HG03460 (cell line): ENCODE data around the gene POLR2H.
A peak's percentile ranks its signal among the peaks of the same experiment; 100 is the strongest.

ENCODE experiments used
- ATAC-seq: cut with Tn5 transposase; IDR thresholded peaks from one replicate; pipeline ENCODE4 v1.9.1; 2021; ENCODE audit not compliant: unreplicated experiment

POLR2H gene

GRCh38 chr3:184361532-184361931 lies at the start of gene POLR2H, which contains the start of gene CLCN2:
POLR2H (plus strand) TSS chr3:184361710; CDS start chr3:184363493, 1,783 bp downstream.
CLCN2 (minus strand) TSS chr3:184361605; CDS start chr3:184361479, 126 bp downstream.
- ATAC-seq: peak; percentile 33

DNA sequence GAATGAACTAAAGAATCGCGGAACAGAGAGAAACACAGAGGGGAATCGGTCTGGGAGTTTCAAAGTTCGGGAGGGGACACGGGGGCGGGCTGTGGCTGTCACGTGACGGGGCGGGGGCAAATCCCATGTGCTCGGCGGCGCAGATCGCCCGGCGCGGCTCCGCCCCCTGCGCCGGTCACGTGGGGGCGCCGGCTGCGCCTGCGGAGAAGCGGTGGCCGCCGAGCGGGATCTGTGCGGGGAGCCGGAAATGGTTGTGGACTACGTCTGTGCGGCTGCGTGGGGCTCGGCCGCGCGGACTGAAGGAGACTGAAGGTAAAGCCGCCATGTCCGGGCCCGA lies 47.2 kb upstream of the POLR2H start, which contains the start of gene EIF4G1:
TSS of gene EIF4G1 (plus strand) at position 244 of the 337 bp plus-strand sequence. CDS start 1,191 bp downstream, outside the sequence.
- ATAC-seq: peak; percentile 86

GRCh38 chr3:184314700-184315542 lies 46.6 kb upstream of the POLR2H start:
- ATAC-seq: peak; percentile 33

DNA sequence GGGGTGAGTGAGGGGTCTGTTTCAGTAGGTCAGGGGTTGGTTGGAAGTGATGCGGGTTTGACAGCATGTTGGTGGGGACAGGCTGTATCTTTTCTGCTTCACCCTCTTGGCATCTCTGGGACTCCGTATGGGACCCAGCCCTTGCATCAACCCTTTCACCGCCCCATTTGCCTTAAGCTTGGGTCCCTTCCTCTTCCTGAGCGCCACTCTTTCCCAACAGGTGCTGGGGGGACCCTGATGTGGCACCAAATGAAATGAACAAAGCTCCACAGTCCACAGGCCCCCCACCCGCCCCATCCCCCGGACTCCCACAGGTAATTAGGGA lies 46.0 kb upstream of the POLR2H start:
- ATAC-seq: peak; percentile 9

DNA sequence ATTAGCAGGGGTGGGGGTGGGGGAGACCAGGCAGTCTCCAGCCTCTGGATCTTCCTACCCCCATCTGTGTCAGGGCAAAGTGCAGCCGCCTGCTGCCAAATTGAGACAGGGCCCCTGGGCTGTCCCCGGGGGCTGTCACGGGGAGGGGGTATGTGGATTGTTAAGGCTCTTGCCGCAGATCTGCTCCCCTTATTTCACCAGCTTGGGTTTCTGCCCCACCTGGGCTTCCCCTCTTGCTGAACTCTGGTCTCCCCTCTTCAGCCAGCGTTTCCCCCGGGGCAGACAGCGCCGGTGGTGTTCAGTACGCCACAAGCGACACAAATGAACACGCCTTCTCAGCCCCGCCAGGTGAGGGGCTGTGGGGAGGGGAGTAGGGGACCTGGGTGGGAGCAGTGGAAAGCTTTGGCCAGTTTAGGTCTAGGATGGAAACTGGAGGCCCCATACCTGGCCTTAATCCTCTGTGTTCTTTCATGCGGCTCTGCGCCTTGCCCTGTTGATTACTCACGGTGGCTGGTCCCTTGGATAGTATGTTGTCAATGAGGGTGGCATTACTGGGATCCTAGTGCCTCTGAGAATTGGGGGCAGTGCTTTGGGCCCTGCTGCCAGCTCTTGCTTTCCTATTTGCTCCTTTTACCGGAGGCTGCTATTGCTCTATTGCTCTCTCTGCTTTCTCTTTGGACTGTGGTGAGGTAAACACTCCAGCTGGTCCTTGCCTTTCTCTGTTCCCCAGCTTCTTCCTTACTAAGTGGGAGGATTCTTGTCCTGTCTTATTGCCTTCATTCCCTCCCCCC lies 45.4 kb upstream of the POLR2H start:
- no peak for ATAC-seq

DNA sequence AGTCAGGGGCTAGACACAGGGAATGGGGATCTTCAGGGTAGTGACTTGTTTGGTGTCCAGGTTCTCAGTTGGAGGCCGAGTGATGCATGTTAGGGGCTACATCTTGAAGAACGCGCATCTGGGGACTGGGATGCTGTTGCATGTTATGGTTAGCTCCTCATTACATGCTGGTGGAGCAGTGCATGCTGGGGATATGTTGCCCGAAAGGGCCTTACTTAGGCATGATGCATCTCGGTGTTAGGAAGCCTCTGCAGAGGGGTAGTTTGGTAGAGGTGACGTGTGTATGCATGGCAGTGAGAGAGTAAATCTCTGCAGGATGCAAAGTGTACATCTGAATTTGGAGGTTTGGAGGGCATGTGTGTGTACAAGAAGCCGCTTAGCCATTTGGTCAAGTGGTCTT lies 44.7 kb upstream of the POLR2H start:
- no peak for ATAC-seq

GRCh38 chr3:184317201-184317600 lies 44.3 kb upstream of the POLR2H start:
- no peak for ATAC-seq

DNA sequence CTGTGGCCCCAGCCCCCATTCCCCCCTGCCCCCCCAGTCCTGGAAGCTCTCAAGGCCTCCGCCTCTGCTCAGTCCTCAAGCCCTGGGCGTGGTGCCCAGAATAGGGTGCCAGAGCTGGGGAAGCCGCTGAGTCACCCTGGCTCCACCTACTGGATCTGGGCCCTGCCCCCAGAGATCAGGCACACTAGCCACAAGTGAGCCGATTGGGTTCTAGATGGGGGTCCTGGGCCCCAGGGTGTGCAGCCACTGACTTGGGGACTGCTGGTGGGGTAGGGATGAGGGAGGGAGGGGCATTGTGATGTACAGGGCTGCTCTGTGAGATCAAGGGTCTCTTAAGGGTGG lies 41.4 kb upstream of the POLR2H start:
- ATAC-seq: no peak

DNA sequence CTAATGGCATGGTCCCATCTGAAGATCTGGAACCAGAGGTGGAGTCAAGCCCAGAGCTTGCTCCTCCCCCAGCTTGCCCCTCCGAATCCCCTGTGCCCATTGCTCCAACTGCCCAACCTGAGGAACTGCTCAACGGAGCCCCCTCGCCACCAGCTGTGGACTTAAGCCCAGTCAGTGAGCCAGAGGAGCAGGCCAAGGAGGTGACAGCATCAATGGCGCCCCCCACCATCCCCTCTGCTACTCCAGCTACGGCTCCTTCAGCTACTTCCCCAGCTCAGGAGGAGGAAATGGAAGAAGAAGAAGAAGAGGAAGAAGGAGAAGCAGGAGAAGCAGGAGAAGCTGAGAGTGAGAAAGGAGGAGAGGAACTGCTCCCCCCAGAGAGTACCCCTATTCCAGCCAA lies 39.8 kb upstream of the POLR2H start:
- no peak for ATAC-seq

GRCh38 chr3:184322731-184323487 lies 38.6 kb upstream of the POLR2H start:
- no peak for ATAC-seq

DNA sequence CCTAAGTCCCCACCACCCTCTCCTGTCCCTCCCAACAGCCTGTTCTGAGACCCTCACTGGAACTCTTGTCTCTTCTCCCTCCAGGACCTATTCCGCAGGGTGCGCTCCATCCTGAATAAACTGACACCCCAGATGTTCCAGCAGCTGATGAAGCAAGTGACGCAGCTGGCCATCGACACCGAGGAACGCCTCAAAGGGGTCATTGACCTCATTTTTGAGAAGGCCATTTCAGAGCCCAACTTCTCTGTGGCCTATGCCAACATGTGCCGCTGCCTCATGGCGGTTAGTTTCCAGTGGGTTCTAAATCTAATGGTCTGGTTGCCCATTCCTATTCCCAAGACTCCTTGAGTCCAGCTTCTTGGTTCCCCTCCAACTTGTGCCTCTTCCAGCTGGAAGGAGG lies 37.8 kb upstream of the POLR2H start:
- no peak for ATAC-seq

DNA sequence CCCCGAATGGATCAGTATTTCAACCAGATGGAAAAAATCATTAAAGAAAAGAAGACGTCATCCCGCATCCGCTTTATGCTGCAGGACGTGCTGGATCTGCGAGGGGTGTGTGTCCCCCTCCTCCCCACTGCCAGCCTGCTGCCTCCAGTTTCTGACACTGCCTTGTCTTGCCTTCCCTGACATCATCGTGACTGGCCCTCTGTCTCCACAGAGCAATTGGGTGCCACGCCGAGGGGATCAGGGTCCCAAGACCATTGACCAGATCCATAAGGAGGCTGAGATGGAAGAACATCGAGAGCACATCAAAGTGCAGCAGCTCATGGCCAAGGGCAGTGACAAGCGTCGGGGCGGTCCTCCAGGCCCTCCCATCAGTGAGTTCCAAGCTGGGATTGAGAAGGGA lies 36.2 kb upstream of the POLR2H start:
- ATAC-seq: no peak

- no peak for ATAC-seq
Measured at GRCh38 chr3:184325715-184326369, 35.7 kb upstream of the POLR2H start.

GRCh38 chr3:184327171-184327570 lies 34.3 kb upstream of the POLR2H start:
- ATAC-seq: no peak

DNA sequence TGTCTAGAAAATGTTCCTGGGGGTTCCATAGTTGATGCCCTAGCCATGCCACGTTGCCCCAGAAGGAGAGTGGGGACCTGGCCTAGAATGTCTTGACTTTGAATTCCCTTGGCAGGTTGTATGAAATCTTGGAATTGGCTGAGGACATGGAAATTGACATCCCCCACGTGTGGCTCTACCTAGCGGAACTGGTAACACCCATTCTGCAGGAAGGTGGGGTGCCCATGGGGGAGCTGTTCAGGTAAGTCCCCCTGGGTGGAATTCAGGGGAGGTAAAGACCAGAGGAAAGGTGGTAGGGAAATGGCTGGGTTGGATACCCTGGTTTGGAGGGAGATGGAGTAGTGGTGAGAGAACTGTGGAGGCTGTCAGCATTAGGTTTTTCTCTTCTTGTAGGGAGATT lies 33.0 kb upstream of the POLR2H start:
- ATAC-seq: no peak

GRCh38 chr3:184332370-184333090 lies 29.0 kb upstream of the POLR2H start:
- no peak for ATAC-seq

- no peak for ATAC-seq
Measured at GRCh38 chr3:184333190-184333589, 28.3 kb upstream of the POLR2H start.

- no peak for ATAC-seq
Measured at GRCh38 chr3:184333700-184334099, 27.8 kb upstream of the POLR2H start.

DNA sequence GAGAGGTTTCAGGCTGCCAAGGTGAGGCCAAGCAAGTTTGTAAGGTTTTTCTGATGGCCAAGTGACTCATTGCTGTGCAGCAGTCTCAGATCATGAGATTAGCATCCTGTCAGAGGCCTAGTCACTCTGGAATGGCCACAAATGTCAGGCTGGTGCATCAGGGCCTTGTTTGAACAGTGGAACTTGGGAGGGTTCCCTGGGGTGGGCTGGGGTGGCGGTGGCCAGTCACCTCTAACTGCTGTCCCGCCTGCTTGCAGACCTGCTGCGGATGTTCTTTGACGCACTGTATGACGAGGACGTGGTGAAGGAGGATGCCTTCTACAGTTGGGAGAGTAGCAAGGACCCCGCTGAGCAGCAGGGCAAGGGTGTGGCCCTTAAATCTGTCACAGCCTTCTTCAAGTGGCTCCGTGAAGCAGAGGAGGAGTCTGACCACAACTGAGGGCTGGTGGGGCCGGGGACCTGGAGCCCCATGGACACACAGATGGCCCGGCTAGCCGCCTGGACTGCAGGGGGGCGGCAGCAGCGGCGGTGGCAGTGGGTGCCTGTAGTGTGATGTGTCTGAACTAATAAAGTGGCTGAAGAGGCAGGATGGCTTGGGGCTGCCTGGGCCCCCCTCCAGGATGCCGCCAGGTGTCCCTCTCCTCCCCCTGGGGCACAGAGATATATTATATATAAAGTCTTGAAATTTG lies 26.9 kb upstream of the POLR2H start:
- no peak for ATAC-seq

DNA sequence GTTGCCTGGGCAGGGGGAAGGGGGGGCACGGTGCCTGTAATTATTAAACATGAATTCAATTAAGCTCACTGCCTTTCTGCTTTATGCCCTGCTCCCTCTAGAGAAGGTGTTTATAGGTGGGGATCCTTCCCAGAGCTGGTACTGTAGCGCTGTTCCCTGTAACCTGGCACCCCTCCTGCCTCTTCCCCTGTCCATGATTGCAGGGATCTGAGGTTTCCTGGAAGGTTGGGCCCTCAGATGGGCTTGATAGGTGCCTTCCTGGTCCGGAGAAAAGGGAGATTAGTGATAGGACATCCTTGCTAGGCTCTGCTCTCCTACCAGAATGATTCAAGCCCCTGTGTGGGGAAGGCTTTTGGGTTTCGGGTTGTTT lies 26.2 kb upstream of the POLR2H start:
- ATAC-seq: no peak
